ENCODE data around the gene S100P. TPM values are rescaled to one million over a fixed set of nuclear protein-coding genes. Genes with fewer than 3 reads are reported as not detected.

Gene S100P
- total RNA-seq, 2 donors from 2014 or later, result 18.0 to 84.6 TPM

GRCh38 chr4:6740347-6740746, 46.7 kb downstream of the S100P start:
- DNase-seq, result no peak
- H3K27me3 Mint-ChIP-seq (ENCODE audit: low read depth), result no peaks in the 10 kb centered on the region
- peaks cover 0 to 2% of the 10 kb centered on the region in 2 donors for H3K9me3 Mint-ChIP-seq
- peaks cover 5% of the 10 kb centered on the region for H3K4me1 Mint-ChIP-seq (ENCODE audit: low read depth)
- no peak for ATAC-seq (replicated peaks in 1 of 2)
- H3K4me3 Mint-ChIP-seq, result no peak overlapping the region
- H3K36me3 Mint-ChIP-seq (ENCODE audit: insufficient read depth in 2 of 2), result no peaks in the 10 kb centered on the region
- H3K27ac Mint-ChIP-seq, result no peak overlapping the region

- Mint-ChIP-seq H3K27me3 (ENCODE audit: low read depth) (no peaks in the 10 kb centered on the region), H3K27ac (no peak overlapping the region), H3K9me3 (peaks cover 0 to 2% of the 10 kb centered on the region in 2 donors), H3K36me3 (ENCODE audit: insufficient read depth in 2 of 2) (no peaks in the 10 kb centered on the region), H3K4me1 (ENCODE audit: low read depth) (peaks cover 5% of the 10 kb centered on the region), H3K4me3 (peak overlapping the region; percentile 49 to 51)
- DNase-seq (no peak), ATAC-seq (replicated peaks in 1 of 2) (peak in 1 of 2 donors; percentile 47)
Observed at GRCh38 chr4:6742507-6742906, 48.8 kb downstream of the S100P start.

- Mint-ChIP-seq H3K36me3 (ENCODE audit: insufficient read depth in 2 of 2) (no peaks in the 10 kb centered on the region), H3K27me3 (ENCODE audit: low read depth) (no peaks in the 10 kb centered on the region), H3K9me3 (peaks cover 0 to 2% of the 10 kb centered on the region in 2 donors), H3K4me1 (ENCODE audit: low read depth) (peaks cover 5% of the 10 kb centered on the region), H3K27ac (no peak overlapping the region), H3K4me3 (no peak overlapping the region)
- ATAC-seq (replicated peaks in 1 of 2), result no peak
- no peak for DNase-seq
Observed at GRCh38 chr4:6742989-6743388, 49.3 kb downstream of the S100P start.

Other genes starting within 250 kb of the S100P start
- gene PPP2R2C, start 221.3 kb upstream of the S100P start, total RNA-seq, result not detected
- 10 to 100 TPM; 11.9 to 21.9 TPM for gene MAN2B2, start 118.7 kb upstream of the S100P start, total RNA-seq
- 100 to 1,000 TPM; 148 to 153 TPM for gene MRFAP1, start 53.2 kb upstream of the S100P start, total RNA-seq
- gene MRFAP1L1, start 16.0 kb downstream of the S100P start, total RNA-seq, result 10 to 100 TPM; 53.3 to 57.7 TPM
- 10 to 100 TPM; 14.1 to 14.6 TPM for gene BLOC1S4, start 22.3 kb downstream of the S100P start, total RNA-seq
- 10 to 100 TPM; 16.8 to 19.5 TPM for gene KIAA0232, start 88.8 kb downstream of the S100P start, total RNA-seq
- gene TBC1D14, start 215.9 kb downstream of the S100P start, total RNA-seq, result 10 to 100 TPM; 26.5 to 32.4 TPM